HG03175 (cell line): Measurements from ENCODE around the gene MRPS24.
"Not testable (repeated sequence)": the region's sequence is repeated elsewhere in the genome, so short reads cannot be mapped to it uniquely, and the experiment has no call there.

Experiments used
- ATAC-seq: cut with Tn5 transposase; IDR thresholded peaks from one replicate; pipeline ENCODE4 v1.9.1; 2021; ENCODE audit warnings: mild to moderate bottlenecking, moderate library complexity; ENCODE audit not compliant: unreplicated experiment

The MRPS24 gene

GRCh38 chr7:43869006-43869866 lies at the start of gene MRPS24:
Gene MRPS24 (minus strand): TSS chr7:43869517. CDS start chr7:43869495, 22 bp downstream.
- ATAC-seq: peak; percentile 94

DNA sequence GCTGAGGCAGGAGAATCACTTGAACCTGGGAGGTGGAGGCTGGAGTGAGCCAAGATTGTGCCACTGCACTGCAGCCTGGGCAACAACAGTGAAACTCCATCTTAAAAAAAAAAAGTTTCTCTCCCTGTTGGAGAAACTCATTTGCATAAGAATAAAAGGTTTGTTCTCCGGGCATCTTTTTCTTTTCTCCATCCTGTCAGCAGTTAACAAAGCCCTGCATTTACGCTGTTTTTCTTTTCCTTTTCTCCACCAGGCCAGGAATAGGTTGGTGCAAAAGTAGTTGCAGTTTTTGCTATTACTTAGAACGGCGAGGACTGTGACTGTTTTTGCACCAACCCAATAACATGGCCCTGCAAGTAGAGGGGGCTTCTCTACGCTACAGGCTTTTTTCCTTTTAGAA lies 46.6 kb upstream of the MRPS24 start:
- ATAC-seq: no peak

DNA sequence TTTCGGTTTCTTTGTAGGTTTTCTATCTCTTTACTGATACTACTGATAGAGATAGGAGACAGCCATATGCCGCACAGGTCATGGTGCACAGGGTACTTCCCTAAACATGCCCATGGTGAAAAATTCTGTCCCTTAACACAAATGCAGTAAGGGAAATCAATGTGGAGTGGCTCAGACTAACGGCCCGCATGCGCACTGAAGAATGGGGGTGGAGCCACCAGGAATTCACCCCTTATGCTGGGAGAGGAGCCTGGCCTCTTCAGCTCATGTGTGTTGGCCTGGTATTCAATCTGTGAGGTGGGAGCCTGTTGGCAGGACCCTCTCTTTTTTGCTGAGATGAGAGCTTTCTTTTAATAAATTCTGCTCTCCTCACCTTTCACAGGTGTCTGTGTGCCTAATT lies 45.5 kb upstream of the MRPS24 start:
- no peak for ATAC-seq

GRCh38 chr7:43906331-43907010 lies 37.2 kb upstream of the MRPS24 start, which contains the start of gene URGCP:
Gene URGCP (minus strand): TSS chr7:43906596. CDS start chr7:43906575, 21 bp downstream.
- peak; percentile 83 for ATAC-seq

DNA sequence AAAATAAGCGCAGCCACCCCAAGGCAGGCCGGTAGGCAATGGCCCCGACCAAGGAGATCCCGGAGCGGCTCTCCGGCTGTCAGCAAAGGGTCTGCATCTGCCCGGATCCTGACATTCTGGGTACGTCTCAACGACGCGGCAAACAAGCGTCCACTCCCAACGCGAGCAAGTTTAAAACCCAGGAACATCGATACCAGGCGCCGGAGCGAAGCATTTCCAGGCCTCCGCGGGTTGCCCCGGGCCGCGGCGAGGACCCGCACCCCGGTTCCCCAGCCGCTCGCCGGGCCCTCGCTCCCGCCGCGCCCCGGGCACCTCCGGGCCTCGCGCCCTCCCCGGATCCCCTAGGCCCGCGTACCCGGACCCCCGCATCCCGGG lies 36.6 kb upstream of the MRPS24 start:
- peak; percentile 29 for ATAC-seq

GRCh38 chr7:43905209-43905946 lies 36.1 kb upstream of the MRPS24 start:
- ATAC-seq: no peak

- ATAC-seq: no peak
Observed at GRCh38 chr7:43904533-43905208, 35.4 kb upstream of the MRPS24 start.

DNA sequence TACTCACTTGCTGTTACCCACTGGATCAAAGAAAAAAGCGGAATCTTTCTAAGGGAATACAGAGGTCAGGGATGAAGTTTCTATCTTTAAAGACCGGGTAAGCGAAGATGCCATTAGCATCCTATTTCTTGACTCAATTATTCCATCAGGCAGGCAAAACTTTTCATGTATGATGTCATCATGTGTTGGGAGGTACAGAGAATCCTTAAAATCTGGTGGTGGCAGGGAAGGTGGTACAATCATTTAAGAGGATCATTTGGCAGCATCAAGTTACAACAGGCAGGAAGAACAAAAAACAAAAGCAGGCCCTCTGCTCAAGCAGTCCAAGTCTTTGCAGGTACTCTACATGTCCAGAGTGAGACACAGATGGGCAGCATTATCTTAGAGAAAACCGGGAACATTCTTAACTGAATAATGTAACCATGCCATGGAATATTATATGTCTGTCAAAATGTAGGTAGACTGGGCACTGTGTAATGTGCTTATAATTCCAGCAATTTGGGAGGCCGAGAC lies 33.3 kb upstream of the MRPS24 start:
- no peak for ATAC-seq

- not testable (repeated sequence) for ATAC-seq
Observed at GRCh38 chr7:43898571-43898970, 29.3 kb upstream of the MRPS24 start.

DNA sequence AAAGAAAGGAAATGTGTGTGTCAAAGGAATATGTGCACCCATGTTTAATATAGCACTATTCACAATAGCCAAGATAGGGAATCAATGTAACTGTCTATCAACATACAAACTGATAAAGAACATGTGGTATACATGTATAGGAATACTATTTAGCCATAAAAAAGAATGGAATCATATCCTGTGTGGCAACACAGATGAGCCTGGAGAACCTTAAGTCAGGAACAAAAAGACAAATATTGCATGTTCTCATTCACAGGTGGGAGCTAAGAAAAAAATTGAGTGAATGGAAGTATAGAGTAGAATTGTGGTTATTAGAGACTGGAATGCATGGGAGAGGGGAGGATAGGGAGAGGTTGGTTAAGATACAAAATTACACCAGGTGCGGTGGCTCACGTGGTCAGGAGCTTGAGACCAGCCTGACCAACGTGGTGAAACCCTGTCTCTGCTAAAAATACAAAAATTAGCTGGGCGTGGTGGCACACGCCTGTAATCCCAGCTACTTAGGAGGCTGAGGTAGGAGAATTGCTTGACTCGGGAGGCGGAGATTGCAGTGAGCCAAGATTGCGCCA lies 26.6 kb upstream of the MRPS24 start:
- no peak for ATAC-seq

- ATAC-seq: no peak
Observed at GRCh38 chr7:43891069-43891955, 22.0 kb upstream of the MRPS24 start.

DNA sequence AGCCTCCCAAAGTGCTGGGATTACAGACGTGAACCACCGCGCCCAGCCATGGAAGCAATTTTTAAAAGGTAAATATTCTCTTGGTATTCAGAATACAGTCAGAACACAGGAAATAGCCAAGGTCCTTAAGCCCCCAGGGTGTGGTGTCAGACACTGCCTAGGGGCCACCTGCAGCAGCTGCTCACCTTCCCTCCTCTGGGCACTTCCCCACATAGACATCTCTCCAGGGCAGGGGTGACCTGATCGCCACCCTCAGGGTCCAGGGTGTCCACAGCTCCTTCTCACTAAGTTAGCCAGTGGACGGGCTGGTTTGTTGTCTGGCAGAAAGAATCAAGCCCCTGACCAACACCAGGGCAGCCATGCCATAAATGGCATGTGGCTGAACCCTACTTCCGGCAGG lies 21.2 kb upstream of the MRPS24 start:
- ATAC-seq: no peak

- no peak for ATAC-seq
Observed at GRCh38 chr7:43888993-43889945, 20.0 kb upstream of the MRPS24 start.

- ATAC-seq: no peak
Observed at GRCh38 chr7:43884617-43885016, 15.3 kb upstream of the MRPS24 start.

DNA sequence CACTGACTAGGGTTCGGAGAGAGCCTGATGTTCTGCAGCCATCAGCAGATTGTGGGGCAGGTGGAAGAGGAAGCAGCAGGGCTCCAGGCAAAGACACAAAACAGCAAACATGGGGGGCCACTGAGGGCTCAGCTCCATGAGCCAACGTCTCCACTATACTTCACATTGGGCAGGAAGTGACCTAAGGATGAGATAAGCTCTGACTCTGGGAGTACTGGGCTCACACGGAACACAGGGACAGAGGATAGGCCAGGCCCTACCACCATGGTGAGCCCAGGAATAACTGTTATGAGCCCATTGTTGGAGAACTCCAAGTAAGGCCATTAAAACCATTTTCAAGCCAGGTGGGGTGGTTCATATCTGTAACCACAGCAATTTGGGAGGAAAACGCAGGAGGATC lies 14.9 kb upstream of the MRPS24 start:
- no peak for ATAC-seq

DNA sequence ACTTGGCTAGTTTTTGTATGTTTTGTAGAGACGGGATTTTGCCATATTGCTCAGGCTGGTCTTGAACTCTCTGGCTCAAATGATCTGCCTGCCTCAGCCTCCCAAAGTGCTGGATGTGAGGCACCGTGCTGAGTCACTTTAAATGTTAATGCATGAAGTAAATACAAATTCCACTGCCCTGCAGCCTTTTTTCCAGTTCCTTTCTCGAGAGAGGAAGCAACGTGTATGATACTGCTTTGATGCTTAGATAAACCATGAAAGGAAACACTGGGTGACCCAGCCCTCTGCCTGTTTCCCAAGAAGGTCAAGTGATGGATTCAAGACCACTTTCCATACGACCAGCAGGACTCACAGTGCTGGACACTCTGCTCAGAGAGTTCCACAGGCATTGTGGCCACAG lies 11.3 kb upstream of the MRPS24 start:
- no peak for ATAC-seq

- no peak for ATAC-seq
Observed at GRCh38 chr7:43879477-43879876, 10.2 kb upstream of the MRPS24 start.

GRCh38 chr7:43878867-43879266 lies 9.6 kb upstream of the MRPS24 start:
- ATAC-seq: no peak
